Measurements from ENCODE around the gene MLH1. TPM values are rescaled to one million over a fixed set of nuclear protein-coding genes. Genes with fewer than 3 reads are reported as not detected.
"Not testable (repeated sequence)": the region's sequence is repeated elsewhere in the genome, so short reads cannot be mapped to it uniquely, and the experiment has no call there.

MLH1 gene
- total and polyA plus RNA-seq, 4 donors: 43.9 to 59.3 (median 53.9) TPM

DNA sequence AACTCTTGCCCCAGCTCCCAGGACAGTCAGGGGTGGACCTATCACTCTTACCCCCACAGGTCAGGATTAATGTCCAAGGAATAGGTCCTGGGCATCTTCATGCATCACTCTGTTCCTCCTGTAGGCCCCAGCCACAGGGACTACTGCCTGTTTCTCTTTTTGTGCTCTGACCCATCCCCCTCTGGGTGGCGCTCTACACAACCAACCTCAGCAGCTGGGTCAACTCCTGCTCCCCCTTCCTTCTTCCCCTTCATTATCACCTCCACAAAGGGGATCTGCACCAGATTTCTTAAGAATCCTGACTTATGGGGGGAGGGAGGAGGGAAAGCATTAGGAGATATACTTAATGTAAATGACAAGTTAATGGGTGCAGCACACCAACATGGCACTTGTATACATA lies 36.3 kb upstream of the MLH1 start:
- no peaks in the 10 kb centered on the region for H3K36me3 ChIP-seq (ENCODE audit: control insufficient read depth, insufficient read depth, low read length)
- no peak for DNase-seq (ENCODE audit: low read depth in 4 of 6, low spot score in 6 of 6)
- H3K4me1 ChIP-seq (ENCODE audit: control insufficient read depth, insufficient read depth, low read length): no peaks in the 10 kb centered on the region
- no peak overlapping the region for H3K4me3 ChIP-seq (ENCODE audit: low read depth, low read length)
- no peaks in the 10 kb centered on the region for H3K27me3 ChIP-seq (ENCODE audit: control insufficient read depth, insufficient read depth, low read length)
- no peak overlapping the region for H3K27ac ChIP-seq (ENCODE audit: low read depth, low read length)
- H3K9me3 ChIP-seq (ENCODE audit: control insufficient read depth, insufficient read depth, low read length): no peaks in the 10 kb centered on the region
- WGBS (ENCODE audit: insufficient coverage): no CpG with 5 or more reads among the region's 1 CpG

DNA sequence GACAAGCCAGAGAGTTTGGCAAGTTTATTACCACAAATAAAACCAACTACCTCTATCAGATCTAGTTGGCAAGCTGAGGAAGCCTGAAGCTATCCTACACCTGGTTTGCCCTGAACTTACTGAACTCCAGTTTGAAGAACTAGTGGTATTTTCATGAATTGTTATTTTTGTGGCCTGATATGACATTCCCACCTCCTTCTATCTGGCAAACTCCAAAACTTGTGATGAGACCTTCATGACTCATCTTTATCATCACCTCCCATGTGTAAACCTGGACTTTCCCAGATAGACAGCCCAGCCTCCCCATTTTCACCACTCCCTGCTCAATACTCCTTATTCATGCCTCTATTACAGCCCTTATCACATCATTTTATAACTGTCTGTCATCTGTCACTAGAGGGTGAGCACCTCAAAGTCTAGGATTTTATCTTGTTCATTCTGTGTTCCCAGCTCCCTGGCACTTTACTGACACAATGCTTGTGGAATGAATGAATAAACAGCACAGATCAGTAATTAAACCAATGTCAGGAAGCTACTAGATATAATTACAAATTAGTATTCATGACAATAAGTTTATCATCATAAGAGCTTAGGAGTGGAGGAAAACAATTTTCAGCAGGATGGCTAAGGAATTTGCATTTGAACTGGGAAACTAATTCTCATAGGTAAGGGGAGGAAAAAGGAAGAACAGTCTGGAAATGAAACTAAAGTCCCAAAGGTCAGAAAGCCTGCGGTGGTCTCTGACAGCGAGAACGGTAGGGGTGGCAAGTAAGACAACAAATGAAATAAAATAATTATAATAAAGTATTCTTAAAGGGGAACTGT lies 35.2 kb upstream of the MLH1 start:
- Histone ChIP-seq H3K9me3 (ENCODE audit: control insufficient read depth, insufficient read depth, low read length) (no peaks in the 10 kb centered on the region), H3K27ac (ENCODE audit: low read depth, low read length) (no peak overlapping the region), H3K36me3 (ENCODE audit: control insufficient read depth, insufficient read depth, low read length) (no peaks in the 10 kb centered on the region), H3K4me1 (ENCODE audit: control insufficient read depth, insufficient read depth, low read length) (no peaks in the 10 kb centered on the region), H3K4me3 (ENCODE audit: low read depth, low read length) (no peak overlapping the region), H3K27me3 (ENCODE audit: control insufficient read depth, insufficient read depth, low read length) (no peaks in the 10 kb centered on the region)
- no peak for DNase-seq (ENCODE audit: low read depth in 4 of 6, low spot score in 6 of 6)
- no CpG with 5 or more reads among the region's 3 CpGs for WGBS (ENCODE audit: insufficient coverage)

GRCh38 chr3:36959821-36960220 lies 33.5 kb upstream of the MLH1 start:
- Histone ChIP-seq H3K9me3 (ENCODE audit: control insufficient read depth, insufficient read depth, low read length) (no peaks in the 10 kb centered on the region), H3K4me3 (ENCODE audit: low read depth, low read length) (no peak overlapping the region), H3K27ac (ENCODE audit: low read depth, low read length) (no peak overlapping the region), H3K36me3 (ENCODE audit: control insufficient read depth, insufficient read depth, low read length) (no peaks in the 10 kb centered on the region), H3K4me1 (ENCODE audit: control insufficient read depth, insufficient read depth, low read length) (no peaks in the 10 kb centered on the region), H3K27me3 (ENCODE audit: control insufficient read depth, insufficient read depth, low read length) (no peaks in the 10 kb centered on the region)
- WGBS (ENCODE audit: insufficient coverage): 29% methylated on average over 2 of the region's 2 CpGs
- peak in 5 of 6 donors; percentile 13 to 89 (median 56) for DNase-seq (ENCODE audit: low read depth in 4 of 6, low spot score in 6 of 6)

- 100% methylated on average over 1 of the region's 4 CpGs for WGBS (ENCODE audit: insufficient coverage)
- Histone ChIP-seq H3K27ac (ENCODE audit: low read depth, low read length) (no peak overlapping the region), H3K4me1 (ENCODE audit: control insufficient read depth, insufficient read depth, low read length) (no peaks in the 10 kb centered on the region), H3K36me3 (ENCODE audit: control insufficient read depth, insufficient read depth, low read length) (no peaks in the 10 kb centered on the region), H3K27me3 (ENCODE audit: control insufficient read depth, insufficient read depth, low read length) (no peaks in the 10 kb centered on the region), H3K9me3 (ENCODE audit: control insufficient read depth, insufficient read depth, low read length) (no peaks in the 10 kb centered on the region), H3K4me3 (ENCODE audit: low read depth, low read length) (no peak overlapping the region)
- DNase-seq (ENCODE audit: low read depth in 4 of 6, low spot score in 6 of 6): no peak
These were observed 32.8 kb upstream of the MLH1 start for GRCh38 chr3:36960502-36960901.

GRCh38 chr3:36963008-36963407 lies 30.3 kb upstream of the MLH1 start:
- H3K9me3 ChIP-seq (ENCODE audit: control insufficient read depth, insufficient read depth, low read length); DNase-seq (ENCODE audit: low read depth in 4 of 6, low spot score in 6 of 6); H3K4me1 ChIP-seq (ENCODE audit: control insufficient read depth, insufficient read depth, low read length); H3K27me3 ChIP-seq (ENCODE audit: control insufficient read depth, insufficient read depth, low read length); H3K27ac ChIP-seq (ENCODE audit: low read depth, low read length); H3K36me3 ChIP-seq (ENCODE audit: control insufficient read depth, insufficient read depth, low read length); H3K4me3 ChIP-seq (ENCODE audit: low read depth, low read length): not testable (repeated sequence)
- 100% methylated on average over 1 of the region's 7 CpGs for WGBS (ENCODE audit: insufficient coverage)

- no peaks in the 10 kb centered on the region for H3K36me3 ChIP-seq (ENCODE audit: control insufficient read depth, insufficient read depth, low read length)
- peaks cover 3% of the 10 kb centered on the region for H3K4me1 ChIP-seq (ENCODE audit: control insufficient read depth, insufficient read depth, low read length)
- no CpG with 5 or more reads among the region's 1 CpG for WGBS (ENCODE audit: insufficient coverage)
- DNase-seq (ENCODE audit: low read depth in 4 of 6, low spot score in 6 of 6): no peak
- H3K4me3 ChIP-seq (ENCODE audit: low read depth, low read length): no peak overlapping the region
- H3K27ac ChIP-seq (ENCODE audit: low read depth, low read length): no peak overlapping the region
- H3K9me3 ChIP-seq (ENCODE audit: control insufficient read depth, insufficient read depth, low read length): no peaks in the 10 kb centered on the region
- H3K27me3 ChIP-seq (ENCODE audit: control insufficient read depth, insufficient read depth, low read length): no peaks in the 10 kb centered on the region
These were observed 29.0 kb upstream of the MLH1 start for GRCh38 chr3:36964331-36964730.

- Histone ChIP-seq H3K36me3 (ENCODE audit: control insufficient read depth, insufficient read depth, low read length) (no peaks in the 10 kb centered on the region), H3K9me3 (ENCODE audit: control insufficient read depth, insufficient read depth, low read length) (no peaks in the 10 kb centered on the region), H3K4me3 (ENCODE audit: low read depth, low read length) (no peak overlapping the region), H3K27me3 (ENCODE audit: control insufficient read depth, insufficient read depth, low read length) (no peaks in the 10 kb centered on the region), H3K27ac (ENCODE audit: low read depth, low read length) (no peak overlapping the region), H3K4me1 (ENCODE audit: control insufficient read depth, insufficient read depth, low read length) (peaks cover 5% of the 10 kb centered on the region)
- no peak for DNase-seq (ENCODE audit: low read depth in 4 of 6, low spot score in 6 of 6)
These were observed 28.5 kb upstream of the MLH1 start for GRCh38 chr3:36964817-36965216.

GRCh38 chr3:36965440-36965839 lies 27.9 kb upstream of the MLH1 start:
- Histone ChIP-seq H3K27me3 (ENCODE audit: control insufficient read depth, insufficient read depth, low read length) (no peaks in the 10 kb centered on the region), H3K4me3 (ENCODE audit: low read depth, low read length) (no peak overlapping the region), H3K27ac (ENCODE audit: low read depth, low read length) (no peak overlapping the region), H3K9me3 (ENCODE audit: control insufficient read depth, insufficient read depth, low read length) (no peaks in the 10 kb centered on the region), H3K4me1 (ENCODE audit: control insufficient read depth, insufficient read depth, low read length) (peaks cover 10% of the 10 kb centered on the region), H3K36me3 (ENCODE audit: control insufficient read depth, insufficient read depth, low read length) (no peaks in the 10 kb centered on the region)
- WGBS (ENCODE audit: insufficient coverage): 80% methylated on average over 2 of the region's 3 CpGs
- no peak for DNase-seq (ENCODE audit: low read depth in 4 of 6, low spot score in 6 of 6)

- no peak for DNase-seq (ENCODE audit: low read depth in 4 of 6, low spot score in 6 of 6)
- no CpG with 5 or more reads among the region's 4 CpGs for WGBS (ENCODE audit: insufficient coverage)
- Histone ChIP-seq H3K4me3 (ENCODE audit: low read depth, low read length) (no peak overlapping the region), H3K27ac (ENCODE audit: low read depth, low read length) (no peak overlapping the region), H3K9me3 (ENCODE audit: control insufficient read depth, insufficient read depth, low read length) (no peaks in the 10 kb centered on the region), H3K36me3 (ENCODE audit: control insufficient read depth, insufficient read depth, low read length) (no peaks in the 10 kb centered on the region), H3K27me3 (ENCODE audit: control insufficient read depth, insufficient read depth, low read length) (no peaks in the 10 kb centered on the region), H3K4me1 (ENCODE audit: control insufficient read depth, insufficient read depth, low read length) (peaks cover 12% of the 10 kb centered on the region)
These were observed 24.2 kb upstream of the MLH1 start for GRCh38 chr3:36969085-36969484.

Measured in spinal cord (tissue), 10 donors.